Mononuclear cell (primary cell): ENCODE results near the gene SLMAP. TPM values are rescaled to one million over a fixed set of nuclear protein-coding genes. Genes with fewer than 3 reads are reported as not detected.

ENCODE experiments used
- H3K27me3 ChIP-seq: 2 replicates; pipeline ENCODE4 v1.6.0; 2011; ENCODE audit warnings: low read length, control low read depth; ENCODE audit not compliant: insufficient read depth
- H3K4me1 ChIP-seq: 2 replicates; pipeline ENCODE4 v1.5.1; 2011; ENCODE audit warnings: mild to moderate bottlenecking, low read length, control low read depth; ENCODE audit not compliant: insufficient read depth
- H3K4me3 ChIP-seq: 2 replicates; pipeline ENCODE4 v1.5.1; 2011; ENCODE audit warnings: mild to moderate bottlenecking, low read length, moderate library complexity
- H3K9me3 ChIP-seq: 2 replicates; pipeline ENCODE4 v1.5.1; 2011; ENCODE audit warnings: low read depth, mild to moderate bottlenecking, control low read depth, low read length
- total RNA-seq: library from RNA; depleted of rRNA; stranded (reverse); fragments of >200 nt; gene quantifications from one replicate; pipeline ENCODE4 v1.2.3, GENCODE V29; 2012

The SLMAP gene
- total RNA-seq, 1 donor: 68.6 TPM

GRCh38 chr3:57968501-57968900 lies 212.4 kb downstream of the SLMAP start:
- Histone ChIP-seq H3K27me3 (no peaks in the 10 kb centered on the region), H3K4me3 (no peak overlapping the region), H3K4me1 (peaks cover 5% of the 10 kb centered on the region), H3K9me3 (no peaks in the 10 kb centered on the region)

GRCh38 chr3:57971975-57972374 lies 215.9 kb downstream of the SLMAP start:
- peaks cover 19% of the 10 kb centered on the region for H3K4me1 ChIP-seq
- H3K9me3 ChIP-seq: no peaks in the 10 kb centered on the region
- no peaks in the 10 kb centered on the region for H3K27me3 ChIP-seq
- H3K4me3 ChIP-seq: no peak overlapping the region

- H3K4me3 ChIP-seq: no peak overlapping the region
- H3K27me3 ChIP-seq: no peaks in the 10 kb centered on the region
- peaks cover 19% of the 10 kb centered on the region for H3K4me1 ChIP-seq
- no peaks in the 10 kb centered on the region for H3K9me3 ChIP-seq
Observed at GRCh38 chr3:57972531-57973111, 216.5 kb downstream of the SLMAP start.

GRCh38 chr3:57973715-57974477 lies 217.8 kb downstream of the SLMAP start:
- no peaks in the 10 kb centered on the region for H3K9me3 ChIP-seq
- H3K4me3 ChIP-seq: no peak overlapping the region
- peaks cover 19% of the 10 kb centered on the region for H3K4me1 ChIP-seq
- no peaks in the 10 kb centered on the region for H3K27me3 ChIP-seq

- Histone ChIP-seq H3K9me3 (no peaks in the 10 kb centered on the region), H3K27me3 (no peaks in the 10 kb centered on the region), H3K4me1 (peaks cover 22% of the 10 kb centered on the region), H3K4me3 (no peak overlapping the region)
Observed at GRCh38 chr3:57974796-57975388, 218.8 kb downstream of the SLMAP start.

GRCh38 chr3:57977818-57978235 lies 221.7 kb downstream of the SLMAP start:
- H3K4me1 ChIP-seq: peaks cover 50% of the 10 kb centered on the region
- H3K27me3 ChIP-seq: no peaks in the 10 kb centered on the region
- no peaks in the 10 kb centered on the region for H3K9me3 ChIP-seq
- no peak overlapping the region for H3K4me3 ChIP-seq

GRCh38 chr3:57978316-57978715 lies 222.2 kb downstream of the SLMAP start:
- Histone ChIP-seq H3K4me1 (peaks cover 51% of the 10 kb centered on the region), H3K4me3 (no peak overlapping the region)

More at GRCh38 chr3:57978316-57978715, 222.2 kb downstream of the SLMAP start:
- Histone ChIP-seq H3K27me3 (no peaks in the 10 kb centered on the region), H3K9me3 (no peaks in the 10 kb centered on the region)

Other genes with a start within 250 kb of the SLMAP start
- gene DNAH12, start 212.0 kb upstream of the SLMAP start, total RNA-seq: 0.63 TPM
- 43.4 TPM for gene PDE12, start 200.0 kb upstream of the SLMAP start, total RNA-seq
- 69.9 TPM for gene ARF4, start 159.0 kb upstream of the SLMAP start, total RNA-seq
- gene DENND6A, start 63.2 kb upstream of the SLMAP start, total RNA-seq: 136 TPM